ENCODE data around the gene DNAJB13. TPM values are rescaled to one million over a fixed set of nuclear protein-coding genes. Genes with fewer than 3 reads are reported as not detected.

Gene DNAJB13
- total RNA-seq, 2 experiments from 2014 or later = 0.29 TPM; not detected in 1

GRCh38 chr11:74012074-74012809, 61.4 kb downstream of the DNAJB13 start:
- H3K9me2 ChIP-seq (ENCODE audit: insufficient read depth, low read length) = no peaks in the 10 kb centered on the region
- H3K4me2 ChIP-seq (ENCODE audit: low read length) = no peak overlapping the region
- no peak overlapping the region for H3K27ac ChIP-seq (ENCODE audit: low read depth, low read length, poor library complexity, severe bottlenecking)
- H4K20me1 ChIP-seq (ENCODE audit: insufficient read depth, low read length) = no peaks in the 10 kb centered on the region
- no peaks in the 10 kb centered on the region for H3K36me3 ChIP-seq (ENCODE audit: insufficient read depth, low read length)
- BruUV-seq (replicated peaks) = no TSS peak
- ChIA-PET POLR2A (interaction anchor here (0.7 to 1.4 kb wide), 4 partner anchors 10 to 1129 kb away, joined by 3 to 5 read pairs (median 4); no protein-coding TSS in a partner anchor), CTCF (ENCODE audit: unreplicated experiment) (no interaction called here)
- H3K4me3 ChIP-seq (ENCODE audit: low read depth, low read length, poor library complexity, severe bottlenecking) = no peak overlapping the region
- no peaks in the 10 kb centered on the region for H3K79me2 ChIP-seq (ENCODE audit: insufficient read depth, low read depth, low read length)
- no peak for DNase-seq (ENCODE audit: low spot score)
- no peak overlapping the region for H2AFZ ChIP-seq (ENCODE audit: low read length)
- TF ChIP-seq CTCF (conservative IDR thresholded peaks at IDR 0.05; ENCODE audit: low read length) (no peak), EZH2phosphoT487 (IDR thresholded peaks at IDR 0.05; ENCODE audit: borderline replicate concordance, low read depth, low read length) (no peak)
- H3K4me1 ChIP-seq (ENCODE audit: insufficient read depth, low read length, poor library complexity, severe bottlenecking) = peaks cover 37% of the 10 kb centered on the region
- no peaks in the 10 kb centered on the region for H3K9me3 ChIP-seq (ENCODE audit: low read length)
- intact Hi-C loops (cut with micrococcal nuclease; ENCODE audit: unreplicated experiment) = no loop called here

- Histone ChIP-seq H3K4me1 (ENCODE audit: insufficient read depth, low read length, poor library complexity, severe bottlenecking) (peaks cover 35% of the 10 kb centered on the region), H2AFZ (ENCODE audit: low read length) (no peak overlapping the region), H3K27ac (ENCODE audit: low read depth, low read length, poor library complexity, severe bottlenecking) (no peak overlapping the region), H3K4me2 (ENCODE audit: low read length) (no peak overlapping the region), H3K4me3 (ENCODE audit: low read depth, low read length, poor library complexity, severe bottlenecking) (no peak overlapping the region), H4K20me1 (ENCODE audit: insufficient read depth, low read length) (no peaks in the 10 kb centered on the region), H3K36me3 (ENCODE audit: insufficient read depth, low read length) (no peaks in the 10 kb centered on the region), H3K79me2 (ENCODE audit: insufficient read depth, low read depth, low read length) (no peaks in the 10 kb centered on the region), H3K9me2 (ENCODE audit: insufficient read depth, low read length) (no peaks in the 10 kb centered on the region), H3K9me3 (ENCODE audit: low read length) (no peaks in the 10 kb centered on the region)
- CTCF ChIA-PET (ENCODE audit: unreplicated experiment) = no interaction called here
- no TSS peak for BruUV-seq (replicated peaks)
- DNase-seq (ENCODE audit: low spot score) = no peak
- intact Hi-C loops (cut with micrococcal nuclease; ENCODE audit: unreplicated experiment) = no loop called here
- POLR2A ChIA-PET = interaction anchor here (1.0 to 1.4 kb wide), 2 partner anchors 11 to 17 kb away, joined by 4 read pairs; no protein-coding TSS in a partner anchor
- TF ChIP-seq EZH2phosphoT487 (IDR thresholded peaks at IDR 0.05; ENCODE audit: borderline replicate concordance, low read depth, low read length) = no peak
- TF ChIP-seq CTCF (conservative IDR thresholded peaks at IDR 0.05; ENCODE audit: low read length) = no peak
Observed at GRCh38 chr11:74013141-74013540, 62.3 kb downstream of the DNAJB13 start.

- no TSS peak for BruUV-seq (replicated peaks)
- CTCF ChIA-PET (ENCODE audit: unreplicated experiment) = no interaction called here
- Histone ChIP-seq H3K36me3 (ENCODE audit: insufficient read depth, low read length) (no peaks in the 10 kb centered on the region), H3K4me1 (ENCODE audit: insufficient read depth, low read length, poor library complexity, severe bottlenecking) (peaks cover 27% of the 10 kb centered on the region), H3K9me3 (ENCODE audit: low read length) (no peaks in the 10 kb centered on the region), H3K9me2 (ENCODE audit: insufficient read depth, low read length) (no peaks in the 10 kb centered on the region), H3K4me2 (ENCODE audit: low read length) (no peak overlapping the region), H3K27ac (ENCODE audit: low read depth, low read length, poor library complexity, severe bottlenecking) (no peak overlapping the region), H2AFZ (ENCODE audit: low read length) (no peak overlapping the region), H3K79me2 (ENCODE audit: insufficient read depth, low read depth, low read length) (no peaks in the 10 kb centered on the region), H4K20me1 (ENCODE audit: insufficient read depth, low read length) (no peaks in the 10 kb centered on the region), H3K4me3 (ENCODE audit: low read depth, low read length, poor library complexity, severe bottlenecking) (no peak overlapping the region)
- no peak for DNase-seq (ENCODE audit: low spot score)
- TF ChIP-seq CTCF (conservative IDR thresholded peaks at IDR 0.05; ENCODE audit: low read length) (no peak), EZH2phosphoT487 (IDR thresholded peaks at IDR 0.05; ENCODE audit: borderline replicate concordance, low read depth, low read length) (no peak)
- POLR2A ChIA-PET = interaction anchor here (0.7 kb wide), 1 partner anchor 141 kb away, joined by 3 read pairs; no protein-coding TSS in a partner anchor
- intact Hi-C loops (cut with micrococcal nuclease; ENCODE audit: unreplicated experiment) = no loop called here
Observed at GRCh38 chr11:74014880-74015279, 64.1 kb downstream of the DNAJB13 start.
